Esophagus squamous epithelium (tissue), 4 donors: Measurements from ENCODE around the gene MINDY4B.

Experiments
- POLR2A ChIP-seq, 4 donors: fragments of 450-650 bp; IDR thresholded peaks; one replicate each; pipeline ENCODE4 v1.6.1; 2017; ENCODE audit warnings: antibody characterized with exemption in 4 of 4, mild to moderate bottlenecking in 4 of 4, moderate library complexity in 3 of 4
- TF ChIP-seq, protein P1 (sequence below), 6 experiments: fragments of 450-650 bp in 4 of 6; fragments of 200-600 bp in 2 of 6; sonication (generic) in 2 of 6; IDR thresholded peaks; one replicate each; pipeline ENCODE4 v1.5.1; 2016 to 2019; ENCODE audit warnings: antibody characterized with exemption in 6 of 6, mild to moderate bottlenecking in 4 of 6, moderate library complexity in 4 of 6

DNA sequence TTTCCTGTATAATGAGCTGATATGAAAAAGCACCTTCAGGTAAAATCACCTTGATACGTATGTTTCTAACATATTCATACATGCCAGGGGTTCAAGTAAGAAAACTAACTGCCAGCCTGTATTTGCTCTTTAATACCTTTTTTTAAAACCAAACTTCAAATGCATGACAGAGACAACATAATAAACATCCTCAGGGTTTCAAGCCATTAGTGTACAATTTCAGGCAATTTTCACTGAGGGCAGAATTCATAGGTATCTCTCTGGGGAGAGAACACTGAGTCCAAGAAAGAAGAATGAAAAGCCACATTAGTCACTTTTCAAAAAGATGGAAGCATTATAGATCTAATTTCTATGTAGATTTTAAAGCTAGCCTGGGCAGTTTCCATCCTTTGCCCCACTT lies 26.9 kb downstream of the MINDY4B start:
- TF ChIP-seq POLR2A (IDR thresholded peaks at IDR 0.05): no peak
- TF ChIP-seq, protein P1, sequence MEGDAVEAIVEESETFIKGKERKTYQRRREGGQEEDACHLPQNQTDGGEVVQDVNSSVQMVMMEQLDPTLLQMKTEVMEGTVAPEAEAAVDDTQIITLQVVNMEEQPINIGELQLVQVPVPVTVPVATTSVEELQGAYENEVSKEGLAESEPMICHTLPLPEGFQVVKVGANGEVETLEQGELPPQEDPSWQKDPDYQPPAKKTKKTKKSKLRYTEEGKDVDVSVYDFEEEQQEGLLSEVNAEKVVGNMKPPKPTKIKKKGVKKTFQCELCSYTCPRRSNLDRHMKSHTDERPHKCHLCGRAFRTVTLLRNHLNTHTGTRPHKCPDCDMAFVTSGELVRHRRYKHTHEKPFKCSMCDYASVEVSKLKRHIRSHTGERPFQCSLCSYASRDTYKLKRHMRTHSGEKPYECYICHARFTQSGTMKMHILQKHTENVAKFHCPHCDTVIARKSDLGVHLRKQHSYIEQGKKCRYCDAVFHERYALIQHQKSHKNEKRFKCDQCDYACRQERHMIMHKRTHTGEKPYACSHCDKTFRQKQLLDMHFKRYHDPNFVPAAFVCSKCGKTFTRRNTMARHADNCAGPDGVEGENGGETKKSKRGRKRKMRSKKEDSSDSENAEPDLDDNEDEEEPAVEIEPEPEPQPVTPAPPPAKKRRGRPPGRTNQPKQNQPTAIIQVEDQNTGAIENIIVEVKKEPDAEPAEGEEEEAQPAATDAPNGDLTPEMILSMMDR (IDR thresholded peaks at IDR 0.05): no peak
